HG03280 (cell line): ENCODE results near the gene TCEA2.
"Not testable (repeated sequence)": the region's sequence is repeated elsewhere in the genome, so short reads cannot be mapped to it uniquely, and the experiment has no call there.

Experiments used
- ATAC-seq: cut with Tn5 transposase; IDR thresholded peaks from one replicate; pipeline ENCODE4 v1.9.1; 2021; ENCODE audit warnings: mild to moderate bottlenecking, moderate library complexity; ENCODE audit not compliant: unreplicated experiment

TCEA2 gene

GRCh38 chr20:64106435-64106961, 43.5 kb downstream of the TCEA2 start:
- no peak for ATAC-seq

GRCh38 chr20:64106981-64107735, 44.2 kb downstream of the TCEA2 start, which contains the start of gene NPBWR2:
Gene NPBWR2 (minus strand): TSS chr20:64107565. CDS start chr20:64106831, 734 bp downstream.
- ATAC-seq: no peak

- ATAC-seq: no peak
These were observed 44.9 kb downstream of the TCEA2 start for GRCh38 chr20:64107736-64108457.

- no peak for ATAC-seq
These were observed 46.0 kb downstream of the TCEA2 start for GRCh38 chr20:64108731-64109681.

- ATAC-seq: no peak
These were observed 46.9 kb downstream of the TCEA2 start for GRCh38 chr20:64109831-64110391.

- ATAC-seq: no peak
These were observed 47.5 kb downstream of the TCEA2 start for GRCh38 chr20:64110411-64111068.

- no peak for ATAC-seq
These were observed 49.0 kb downstream of the TCEA2 start for GRCh38 chr20:64111841-64112641.

- ATAC-seq: no peak
These were observed 49.9 kb downstream of the TCEA2 start for GRCh38 chr20:64112691-64113443.

GRCh38 chr20:64113444-64113775, 50.4 kb downstream of the TCEA2 start:
- ATAC-seq: no peak

- no peak for ATAC-seq
These were observed 50.9 kb downstream of the TCEA2 start for GRCh38 chr20:64113796-64114355.

GRCh38 chr20:64114356-64114971, 51.5 kb downstream of the TCEA2 start:
- ATAC-seq: no peak

GRCh38 chr20:64115171-64115911, 52.3 kb downstream of the TCEA2 start:
- ATAC-seq: no peak

GRCh38 chr20:64116016-64116415, 53.0 kb downstream of the TCEA2 start:
- no peak for ATAC-seq

GRCh38 chr20:64116541-64117431, 53.8 kb downstream of the TCEA2 start:
- ATAC-seq: no peak

GRCh38 chr20:64117432-64117777, 54.4 kb downstream of the TCEA2 start:
- not testable (repeated sequence) for ATAC-seq

- no peak for ATAC-seq
These were observed 56.3 kb downstream of the TCEA2 start for GRCh38 chr20:64119301-64119680.
